Kidney (tissue), 14 donors: ENCODE results near the gene PDE6G. TPM values are rescaled to one million over a fixed set of nuclear protein-coding genes. Genes with fewer than 3 reads are reported as not detected.

Experiments
- DNase-seq, 5 donors: peaks; one replicate each; pipeline ENCODE4 v3.0.0-alpha.2; 2013 to 2020
- FAIRE-seq: peaks from 2 replicates; lab custom pipeline; 2012; peaks lifted over from hg19 to GRCh38; lab: Jason Lieb, UNC
- H3K27ac ChIP-seq, 2 donors: one replicate each; pipeline ENCODE4 v1.7.0; 2013; ENCODE audit warnings: low read depth in 2 of 2, low read length in 2 of 2, inconsistent platforms in 1 of 2
- H3K27me3 ChIP-seq: one replicate; pipeline ENCODE4 v1.7.1; 2013; ENCODE audit warnings: low read length, inconsistent platforms; ENCODE audit not compliant: control insufficient read depth, insufficient read depth
- H3K36me3 ChIP-seq, 3 donors: one replicate each; pipeline versions ENCODE4 v1.7.0 to v1.7.1; 2013; ENCODE audit warnings: low read length in 3 of 3, control low read depth in 1 of 3, inconsistent platforms in 1 of 3; ENCODE audit not compliant: insufficient read depth in 3 of 3, control insufficient read depth in 2 of 3
- H3K4me1 ChIP-seq, 3 donors: one replicate each; pipeline versions ENCODE4 v1.7.0 to v1.7.1; 2013; ENCODE audit warnings: low read length in 3 of 3, inconsistent platforms in 1 of 3, low read depth in 1 of 3; ENCODE audit not compliant: control insufficient read depth in 2 of 3, insufficient read depth in 2 of 3
- H3K4me3 ChIP-seq, 3 donors: one replicate each; pipeline versions ENCODE4 v1.7.0 to v1.8.1; 2013; ENCODE audit warnings: low read length in 3 of 3, control low read depth in 1 of 3, inconsistent platforms in 1 of 3
- H3K9ac ChIP-seq, 3 donors: one replicate each; pipeline versions ENCODE4 v1.7.0 to v1.7.1; 2013; ENCODE audit warnings: low read length in 3 of 3, control low read depth in 1 of 3, inconsistent platforms in 1 of 3
- H3K9me3 ChIP-seq, 3 donors: one replicate each; pipeline versions ENCODE4 v1.7.0 to v1.7.1; 2013; ENCODE audit warnings: low read length in 3 of 3, control low read depth in 1 of 3, inconsistent platforms in 1 of 3; ENCODE audit not compliant: control insufficient read depth in 2 of 3, insufficient read depth in 1 of 3
- CTCF ChIP-seq: IDR thresholded peaks from 3 replicates; pipeline ENCODE4 v1.5.1; 2012; ENCODE audit warnings: mild to moderate bottlenecking, moderate library complexity, borderline replicate concordance; ENCODE audit not compliant: insufficient read depth; ENCODE audit errors: extremely low read depth
- intact Hi-C: fragments of 100-400 bp; cut with DNase I; formaldehyde crosslinking; loops from one replicate; pipeline ENCODE4 v1.11.1; 2022
- polyA plus RNA-seq: library from polyadenylated mRNA; stranded (reverse); fragments of 350-450 nt; fragmentation: Illumina TruSeq; extraction: RNeasy Lipid Tissue Mini Kit (QIAGEN cat#74804); gene quantifications from one replicate; pipeline ENCODE4 v1.2.3, GENCODE V29; 2014; ENCODE audit warnings: low read depth, low replicate concordance; ENCODE audit not compliant: insufficient read depth
- total RNA-seq: library from RNA; stranded (reverse); fragmentation: NEBNext Ultra II Directional; extraction: Animal tissue kit (Norgen Biotek cat#: 25700); gene quantifications from one replicate; pipeline ENCODE4 v1.2.1, GENCODE V29; 2021
- donor health status: control.
- donor health status: control.
- donor health status: control.
- donor health status: control.
- donor health status: control.
- donor health status: DM: yes; HTN: yes; CAD: no.
- donor health status: Normal renal cell carcinoma (clear cell type).

PDE6G gene
- total and polyA plus RNA-seq, 2 donors from 2014 or later: 3.2 to 5.4 TPM

GRCh38 chr17:81691196-81691595 lies 34.9 kb upstream of the PDE6G start:
- Histone ChIP-seq H3K4me3 (no peak overlapping the region), H3K27me3 (no peaks in the 10 kb centered on the region), H3K4me1 (no peaks in the 10 kb centered on the region), H3K36me3 (peaks cover 0 to 53% (median 35%) of the 10 kb centered on the region in 3 donors), H3K27ac (no peak overlapping the region), H3K9ac (no peak overlapping the region), H3K9me3 (no peaks in the 10 kb centered on the region)
- FAIRE-seq (no peak), DNase-seq (peak in 1 of 5 donors; percentile 71)
- intact Hi-C loops: no loop called here
- TF ChIP-seq CTCF: no peak

- Histone ChIP-seq H3K4me1 (peaks cover 0 to 2% (median under 1%) of the 10 kb centered on the region in 3 donors), H3K27ac (no peak overlapping the region), H3K4me3 (no peak overlapping the region), H3K9me3 (no peaks in the 10 kb centered on the region), H3K27me3 (no peaks in the 10 kb centered on the region), H3K9ac (no peak overlapping the region), H3K36me3 (peaks cover 0 to 53% (median 33%) of the 10 kb centered on the region in 3 donors)
- DNase-seq (no peak), FAIRE-seq (no peak)
- intact Hi-C loops: no loop called here
- no peak for TF ChIP-seq CTCF
Observed at GRCh38 chr17:81690549-81690948, 34.2 kb upstream of the PDE6G start.

- Histone ChIP-seq H3K4me3 (no peak overlapping the region), H3K4me1 (peaks cover 0 to 5% (median 4%) of the 10 kb centered on the region in 3 donors), H3K27ac (no peak overlapping the region), H3K36me3 (peaks cover 0 to 48% (median 32%) of the 10 kb centered on the region in 3 donors), H3K27me3 (no peaks in the 10 kb centered on the region), H3K9me3 (no peaks in the 10 kb centered on the region), H3K9ac (no peak overlapping the region)
- no peak for DNase-seq
- intact Hi-C loops: no loop called here
- TF ChIP-seq CTCF: no peak
- FAIRE-seq: no peak
Observed at GRCh38 chr17:81690066-81690465, 33.7 kb upstream of the PDE6G start.

- no peak overlapping the region for H3K9ac ChIP-seq
- TF ChIP-seq CTCF: no peak
- FAIRE-seq (no peak), DNase-seq (no peak)
- H3K4me3 ChIP-seq: no peak overlapping the region
- H3K4me1 ChIP-seq: peaks cover 0 to 13% (median 11%) of the 10 kb centered on the region in 3 donors
- intact Hi-C loops: no loop called here
- H3K9me3 ChIP-seq: no peaks in the 10 kb centered on the region
- no peaks in the 10 kb centered on the region for H3K27me3 ChIP-seq
- H3K27ac ChIP-seq: no peak overlapping the region
- peaks cover 0 to 39% (median 25%) of the 10 kb centered on the region in 3 donors for H3K36me3 ChIP-seq
Observed at GRCh38 chr17:81688616-81689015, 32.3 kb upstream of the PDE6G start.
